Retinal pigment epithelial cell (primary cell): Measurements from ENCODE around the gene PPT2.

Experiments used
- DNase-seq: peaks from one replicate; pipeline ENCODE4 v3.0.0-alpha.2; 2010; ENCODE audit warnings: low read depth
- H3K4me3 ChIP-seq: 2 replicates; pipeline ENCODE4 v1.5.1; 2011; ENCODE audit warnings: mild to moderate bottlenecking, low read length, control low read depth, moderate library complexity
- TF ChIP-seq, protein P1 (sequence below): conservative IDR thresholded peaks from 2 replicates; pipeline ENCODE4 v1.5.1; 2011; ENCODE audit warnings: low read depth, low read length, control low read depth, inconsistent platforms

The PPT2 gene

DNA sequence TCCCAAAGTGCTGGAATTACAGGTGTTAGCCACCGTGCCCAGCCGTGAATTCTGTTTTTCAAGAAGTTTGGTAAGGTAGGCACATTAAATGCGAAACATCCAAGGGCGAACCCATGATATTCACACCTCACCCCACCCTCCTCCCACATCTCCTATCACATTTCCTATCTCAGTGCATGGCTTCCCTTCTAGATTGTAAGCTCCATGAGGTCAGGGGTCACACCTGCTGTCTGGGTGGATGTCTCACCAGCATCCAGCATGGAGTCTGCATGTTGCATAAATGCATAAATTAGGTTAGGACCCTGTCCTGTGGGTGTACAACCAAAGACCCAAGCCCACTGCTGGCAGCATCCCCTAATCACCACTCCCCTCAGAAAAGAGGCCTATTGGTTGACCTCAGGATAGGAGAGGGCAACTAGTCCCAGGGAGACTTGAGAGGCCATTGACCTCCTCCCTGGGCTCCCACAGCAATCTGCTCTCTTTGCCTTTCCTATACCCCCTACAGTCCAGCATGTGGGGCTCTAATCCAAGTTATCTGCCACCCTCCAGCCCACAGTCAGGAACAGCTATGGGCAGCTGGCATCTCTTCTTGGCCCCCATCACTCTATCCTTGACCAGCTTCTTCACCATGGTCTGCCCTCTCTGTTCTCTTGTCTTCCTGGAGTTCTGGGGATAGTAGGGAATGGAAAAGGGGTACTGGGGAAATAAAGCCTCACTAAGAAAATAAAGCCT, 6.4 kb upstream of the PPT2 start:
- TF ChIP-seq, protein P1, sequence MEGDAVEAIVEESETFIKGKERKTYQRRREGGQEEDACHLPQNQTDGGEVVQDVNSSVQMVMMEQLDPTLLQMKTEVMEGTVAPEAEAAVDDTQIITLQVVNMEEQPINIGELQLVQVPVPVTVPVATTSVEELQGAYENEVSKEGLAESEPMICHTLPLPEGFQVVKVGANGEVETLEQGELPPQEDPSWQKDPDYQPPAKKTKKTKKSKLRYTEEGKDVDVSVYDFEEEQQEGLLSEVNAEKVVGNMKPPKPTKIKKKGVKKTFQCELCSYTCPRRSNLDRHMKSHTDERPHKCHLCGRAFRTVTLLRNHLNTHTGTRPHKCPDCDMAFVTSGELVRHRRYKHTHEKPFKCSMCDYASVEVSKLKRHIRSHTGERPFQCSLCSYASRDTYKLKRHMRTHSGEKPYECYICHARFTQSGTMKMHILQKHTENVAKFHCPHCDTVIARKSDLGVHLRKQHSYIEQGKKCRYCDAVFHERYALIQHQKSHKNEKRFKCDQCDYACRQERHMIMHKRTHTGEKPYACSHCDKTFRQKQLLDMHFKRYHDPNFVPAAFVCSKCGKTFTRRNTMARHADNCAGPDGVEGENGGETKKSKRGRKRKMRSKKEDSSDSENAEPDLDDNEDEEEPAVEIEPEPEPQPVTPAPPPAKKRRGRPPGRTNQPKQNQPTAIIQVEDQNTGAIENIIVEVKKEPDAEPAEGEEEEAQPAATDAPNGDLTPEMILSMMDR: no peak
- peak overlapping the region; percentile 56 for H3K4me3 ChIP-seq
- DNase-seq: no peak

DNA sequence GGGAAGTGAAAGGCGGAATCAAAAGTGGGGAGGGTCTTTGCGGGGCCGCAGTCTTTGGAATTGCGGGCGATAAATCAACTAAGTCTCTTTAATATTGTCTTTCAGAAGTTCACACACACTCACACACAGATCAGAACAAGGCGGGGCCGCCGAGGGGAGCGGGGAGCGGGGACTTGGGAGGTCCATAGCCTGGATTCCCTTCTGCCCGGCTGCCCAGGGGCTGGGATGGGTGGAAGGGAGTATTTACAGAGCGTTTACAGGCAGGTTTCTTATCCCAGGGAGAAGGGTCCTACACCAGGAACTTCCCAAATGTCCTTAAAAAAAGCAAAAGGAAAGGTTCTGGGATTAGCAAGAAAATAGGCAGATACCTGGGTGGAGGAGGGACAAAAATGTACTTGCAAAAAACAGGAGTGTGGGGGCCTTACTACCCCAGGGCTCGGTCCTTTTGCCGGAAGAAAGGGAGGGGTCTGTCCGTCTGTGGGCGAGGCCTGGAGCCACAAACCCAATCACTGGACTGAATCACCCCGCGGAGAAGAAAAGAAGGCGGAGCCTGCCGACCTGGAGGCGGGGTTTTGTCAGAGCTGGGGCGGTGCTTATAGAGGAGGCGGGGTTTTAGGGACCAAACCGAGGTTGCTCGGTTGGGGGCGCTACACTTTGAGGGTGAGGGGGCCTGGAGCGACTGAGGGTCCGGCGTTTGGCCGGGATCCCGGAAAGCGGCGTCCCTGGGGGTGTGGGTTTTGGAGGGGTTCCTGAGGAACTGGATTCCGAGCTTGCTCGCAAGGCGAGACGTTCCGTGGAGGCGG, 5.5 kb upstream of the PPT2 start:
- H3K4me3 ChIP-seq: peak overlapping the region; percentile 56
- no peak for DNase-seq

DNA sequence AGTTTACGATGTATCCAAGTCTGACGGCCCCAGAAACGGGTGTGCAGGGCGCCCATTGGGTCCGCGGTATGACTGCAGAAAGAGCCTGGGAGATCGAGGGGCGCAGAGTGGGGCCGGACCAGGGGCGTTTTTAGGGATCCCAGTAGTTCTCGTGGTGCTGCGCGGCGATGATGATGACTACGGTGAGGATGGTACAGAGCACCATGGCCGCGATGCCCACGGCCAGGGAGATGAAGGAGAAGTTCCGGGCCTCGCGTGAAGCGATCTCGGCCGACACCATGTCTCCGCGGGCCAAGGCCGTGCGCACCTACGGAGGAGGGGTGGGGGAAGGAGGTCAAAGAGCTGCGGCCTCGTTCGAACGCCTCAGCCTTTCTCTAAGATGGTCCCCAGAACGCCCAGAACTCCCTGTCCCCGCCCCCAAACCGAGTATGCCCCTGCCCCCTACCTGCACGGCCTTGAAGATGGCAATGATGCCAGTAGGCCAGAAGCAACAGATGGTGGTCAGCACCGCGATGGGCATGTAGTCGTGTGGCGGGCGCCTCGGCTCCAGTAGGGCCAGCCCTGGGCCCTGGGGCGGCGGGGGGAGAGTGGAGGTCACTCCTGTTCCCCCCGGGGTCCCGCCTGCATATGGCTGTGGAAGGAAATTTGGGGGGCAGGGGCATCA, 4.7 kb upstream of the PPT2 start:
- TF ChIP-seq, protein P1: no peak
- no peak for DNase-seq
- H3K4me3 ChIP-seq: peak overlapping the region; percentile 56

More for the DNA sequence above, 5.5 kb upstream of the PPT2 start:
- TF ChIP-seq, protein P1: peak; percentile 38

DNA sequence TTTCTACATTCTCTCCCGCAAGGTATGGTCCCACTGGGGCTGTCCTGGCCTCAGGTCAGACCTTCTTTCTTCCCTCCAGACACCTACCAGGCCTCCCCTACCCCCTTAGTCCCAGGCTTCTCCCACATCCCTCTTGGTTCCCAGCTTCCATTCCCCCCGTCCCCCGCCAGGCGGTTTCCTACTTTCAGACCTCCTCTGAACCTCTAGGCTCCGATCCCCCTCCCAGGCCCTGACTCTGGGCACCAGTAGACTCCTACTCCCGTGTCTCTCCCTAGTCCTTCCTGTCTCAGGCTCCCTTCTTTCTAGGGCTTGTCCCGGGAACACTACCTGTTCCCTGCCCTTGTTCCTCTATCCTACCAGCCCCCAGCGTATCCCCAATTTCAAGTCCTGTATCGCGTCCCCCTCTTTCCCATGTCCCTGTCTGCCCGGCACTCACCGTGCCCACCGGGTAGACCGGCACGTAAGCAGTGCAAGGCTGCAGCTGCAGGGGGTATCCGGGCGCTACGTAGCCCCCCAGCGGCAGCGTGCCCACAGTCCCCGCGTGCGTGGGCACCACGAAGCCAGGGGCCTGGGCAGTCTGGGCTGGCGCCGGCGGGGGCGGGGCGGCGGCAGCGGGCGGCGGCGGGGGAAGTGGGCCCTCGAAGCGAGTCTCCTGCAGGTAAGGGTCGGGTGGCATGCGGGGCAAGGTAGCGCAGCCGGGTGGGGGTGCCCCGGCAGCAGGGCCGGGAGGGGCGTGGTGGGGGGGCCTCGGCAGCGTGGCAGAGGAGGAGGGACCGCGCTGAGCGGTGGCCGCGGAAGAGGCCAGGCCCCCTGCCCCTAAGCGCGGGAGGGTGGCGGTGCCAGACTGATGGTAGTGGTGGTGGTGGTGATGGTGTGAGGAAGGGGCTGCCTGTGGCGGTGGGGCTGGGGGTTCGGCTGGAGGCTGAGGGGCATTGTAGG, 3.7 kb upstream of the PPT2 start:
- H3K4me3 ChIP-seq: no peak overlapping the region
- TF ChIP-seq, protein P1: no peak
- no peak for DNase-seq

DNA sequence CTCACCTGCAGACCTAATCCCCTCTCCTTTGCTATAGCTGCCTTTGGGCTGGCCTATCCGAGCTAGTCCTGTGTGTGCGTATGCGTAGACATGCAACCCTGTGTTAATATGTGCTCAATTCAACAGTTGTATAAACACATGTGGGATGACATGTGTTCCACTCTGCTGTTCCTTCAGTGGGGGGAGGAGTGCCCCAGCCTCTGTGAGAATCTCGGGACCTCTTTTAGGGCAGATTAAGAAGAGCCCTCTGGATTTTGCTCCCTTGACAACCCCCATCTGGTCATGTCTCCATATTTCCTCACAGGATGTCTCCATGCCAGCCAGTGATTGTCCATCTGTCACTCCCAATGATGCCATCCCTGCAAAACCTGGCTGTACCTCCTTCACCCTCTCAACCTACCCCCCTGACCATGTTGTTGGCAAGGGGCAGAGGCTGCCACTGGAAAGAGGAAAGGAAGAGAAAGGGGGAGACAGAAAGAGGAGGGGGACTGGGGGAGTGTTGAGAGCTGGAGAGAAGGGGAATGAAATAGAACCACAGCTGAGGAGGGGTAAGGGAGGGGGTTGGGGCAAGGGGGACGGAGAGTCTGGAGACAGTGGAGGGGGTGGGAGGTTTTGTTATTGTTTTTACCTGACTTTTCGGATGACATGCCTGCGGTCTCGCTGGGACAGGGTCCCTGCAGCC, 2.6 kb upstream of the PPT2 start:
- TF ChIP-seq, protein P1: no peak
- DNase-seq: no peak
- no peak overlapping the region for H3K4me3 ChIP-seq
